Measurements from ENCODE around the gene HTN1. TPM values are rescaled to one million over a fixed set of nuclear protein-coding genes. Genes with fewer than 3 reads are reported as not detected.
"Not testable (repeated sequence)": the region's sequence is repeated elsewhere in the genome, so short reads cannot be mapped to it uniquely, and the experiment has no call there.

The HTN1 gene
- total and polyA plus RNA-seq, 3 experiments from 2014 or later: not detected

DNA sequence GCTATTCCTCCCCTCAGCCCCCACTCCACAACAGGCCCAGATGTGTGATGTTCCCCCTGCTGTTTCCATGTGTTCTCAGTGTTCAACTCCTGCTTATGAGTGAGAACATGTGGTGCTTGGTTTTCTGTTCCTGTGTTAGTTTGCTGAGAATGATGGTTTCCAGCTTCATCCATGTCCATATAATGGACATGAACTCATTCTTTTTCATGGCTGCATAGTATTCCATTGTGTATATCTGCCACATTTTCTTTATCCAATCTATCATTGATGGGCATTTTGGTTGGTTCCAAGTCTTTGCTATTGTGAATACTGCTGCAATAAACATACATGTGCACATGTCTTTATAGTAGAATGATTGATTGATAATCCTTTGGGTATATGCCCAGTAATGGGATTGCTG, 10.3 kb upstream of the HTN1 start:
- DNase-seq; H3K27ac Mint-ChIP-seq; H3K9me3 ChIP-seq (ENCODE audit: low read length); H3K36me3 ChIP-seq (ENCODE audit: insufficient read depth, low read length); H3K36me3 Mint-ChIP-seq; H3K4me3 Mint-ChIP-seq; H3K4me1 Mint-ChIP-seq; H3K27me3 ChIP-seq (ENCODE audit: insufficient read depth, low read length, poor library complexity, severe bottlenecking); POLR2A ChIA-PET; H3K27ac ChIP-seq (ENCODE audit: low read depth, low read length); H3K4me3 ChIP-seq (ENCODE audit: low read length); CTCF ChIA-PET; H3K4me1 ChIP-seq (ENCODE audit: insufficient read depth, low read length); H3K27me3 Mint-ChIP-seq: not testable (repeated sequence)
- H3K9me3 Mint-ChIP-seq: peaks cover 8 to 17% (median 11%) of the 10 kb centered on the region in 5 donors

DNA sequence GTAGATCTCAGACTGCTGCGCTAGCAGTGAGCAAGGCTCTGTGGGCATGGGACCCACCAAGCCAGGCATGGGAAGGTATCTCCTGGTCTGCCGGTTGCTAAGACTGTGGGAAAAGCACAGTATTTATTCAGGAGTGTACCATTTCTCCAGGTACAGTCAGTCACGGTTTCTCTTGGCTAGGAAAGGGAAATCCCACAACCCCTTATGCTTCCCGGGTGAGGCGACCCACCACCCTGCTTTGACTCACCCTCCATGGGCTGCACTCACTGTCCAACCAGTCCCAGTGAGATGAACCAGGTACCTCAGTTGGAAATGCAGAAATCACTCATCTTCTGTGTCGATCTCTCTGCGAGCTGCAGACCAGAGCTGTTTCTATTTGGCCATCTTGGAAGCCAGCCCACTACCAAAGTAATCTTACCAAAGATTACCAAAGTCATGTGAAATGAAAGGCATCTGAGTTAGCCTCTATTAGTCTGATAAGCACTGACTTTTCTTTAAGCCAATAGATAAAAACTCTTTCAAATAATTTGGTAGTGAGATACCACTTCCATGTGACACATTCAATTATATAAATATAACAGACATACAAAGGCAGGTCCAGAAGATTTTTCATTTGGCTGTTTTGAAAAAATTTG, 8.5 kb upstream of the HTN1 start:
- H3K4me3 Mint-ChIP-seq: no peak overlapping the region
- Histone ChIP-seq H3K27ac (ENCODE audit: low read depth, low read length) (no peak overlapping the region), H3K27me3 (ENCODE audit: insufficient read depth, low read length, poor library complexity, severe bottlenecking) (no peaks in the 10 kb centered on the region), H3K4me1 (ENCODE audit: insufficient read depth, low read length) (no peaks in the 10 kb centered on the region), H3K9me3 (ENCODE audit: low read length) (no peaks in the 10 kb centered on the region), H3K36me3 (ENCODE audit: insufficient read depth, low read length) (no peaks in the 10 kb centered on the region), H3K4me3 (ENCODE audit: low read length) (no peak overlapping the region)
- H3K36me3 Mint-ChIP-seq: no peaks in the 10 kb centered on the region
- ChIA-PET CTCF (no interaction called here), POLR2A (no interaction called here)
- H3K9me3 Mint-ChIP-seq: peaks cover 8 to 13% (median 11%) of the 10 kb centered on the region in 5 donors
- no peak overlapping the region for H3K27ac Mint-ChIP-seq
- H3K27me3 Mint-ChIP-seq: no peaks in the 10 kb centered on the region
- H3K4me1 Mint-ChIP-seq: no peaks in the 10 kb centered on the region
- no peak for DNase-seq

DNA sequence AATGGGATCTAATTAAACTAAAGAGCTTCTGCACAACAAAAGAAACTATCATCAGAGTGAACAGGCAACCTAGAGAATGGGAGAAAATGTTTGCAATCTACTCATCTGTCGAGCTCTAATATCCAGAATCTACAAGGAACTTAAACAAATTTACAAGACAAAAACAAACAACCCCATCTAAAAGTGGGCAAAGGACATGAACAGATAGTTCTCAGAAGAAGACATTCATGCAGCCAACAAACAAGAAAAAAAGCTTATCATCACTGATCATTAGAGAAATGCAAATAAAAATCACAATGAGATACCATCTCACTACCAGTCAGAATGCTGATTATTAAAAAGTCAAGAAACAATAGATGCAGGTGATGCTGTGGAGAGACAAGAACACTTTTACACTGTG, 6.3 kb downstream of the HTN1 start:
- H3K4me1 ChIP-seq (ENCODE audit: insufficient read depth, low read length); H3K4me1 Mint-ChIP-seq; DNase-seq; H3K36me3 ChIP-seq (ENCODE audit: insufficient read depth, low read length); H3K27me3 ChIP-seq (ENCODE audit: insufficient read depth, low read length, poor library complexity, severe bottlenecking); H3K4me3 Mint-ChIP-seq; H3K27ac Mint-ChIP-seq; H3K9me3 ChIP-seq (ENCODE audit: low read length); POLR2A ChIA-PET; H3K27ac ChIP-seq (ENCODE audit: low read depth, low read length); H3K27me3 Mint-ChIP-seq; H3K36me3 Mint-ChIP-seq; H3K4me3 ChIP-seq (ENCODE audit: low read length); CTCF ChIA-PET: not testable (repeated sequence)
- H3K9me3 Mint-ChIP-seq: peaks cover 0 to 11% (median 6%) of the 10 kb centered on the region in 5 donors

DNA sequence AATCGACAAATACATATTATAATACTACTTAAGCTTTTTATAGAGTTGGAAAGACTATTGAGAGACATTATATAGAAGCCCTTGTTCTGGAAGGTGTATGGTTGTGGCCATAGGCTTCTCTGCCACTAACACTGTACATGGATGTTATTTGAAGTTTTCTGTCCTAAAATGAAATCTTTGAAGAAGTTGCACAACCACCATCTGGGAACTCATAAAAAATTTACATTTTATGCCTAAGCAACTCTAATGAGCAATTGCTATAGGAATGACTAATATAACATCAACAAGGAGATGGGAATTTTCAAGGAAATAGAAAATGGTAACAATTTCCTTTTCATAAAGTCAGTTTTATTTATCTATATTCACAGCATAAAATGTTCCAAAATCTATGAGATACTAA, 7.4 kb downstream of the HTN1 start:
- peaks cover 0 to 11% (median 6%) of the 10 kb centered on the region in 5 donors for H3K9me3 Mint-ChIP-seq
- no peak overlapping the region for H3K4me3 ChIP-seq (ENCODE audit: low read length)
- no peaks in the 10 kb centered on the region for H3K9me3 ChIP-seq (ENCODE audit: low read length)
- POLR2A ChIA-PET: no interaction called here
- H3K4me3 Mint-ChIP-seq: no peak overlapping the region
- no peaks in the 10 kb centered on the region for H3K4me1 Mint-ChIP-seq
- H3K36me3 Mint-ChIP-seq: no peaks in the 10 kb centered on the region
- CTCF ChIA-PET: no interaction called here
- no peak for DNase-seq
- no peaks in the 10 kb centered on the region for H3K27me3 Mint-ChIP-seq
- no peak overlapping the region for H3K27ac ChIP-seq (ENCODE audit: low read depth, low read length)
- H3K36me3 ChIP-seq (ENCODE audit: insufficient read depth, low read length): no peaks in the 10 kb centered on the region
- no peaks in the 10 kb centered on the region for H3K27me3 ChIP-seq (ENCODE audit: insufficient read depth, low read length, poor library complexity, severe bottlenecking)
- H3K27ac Mint-ChIP-seq: no peak overlapping the region
- H3K4me1 ChIP-seq (ENCODE audit: insufficient read depth, low read length): no peaks in the 10 kb centered on the region

DNA sequence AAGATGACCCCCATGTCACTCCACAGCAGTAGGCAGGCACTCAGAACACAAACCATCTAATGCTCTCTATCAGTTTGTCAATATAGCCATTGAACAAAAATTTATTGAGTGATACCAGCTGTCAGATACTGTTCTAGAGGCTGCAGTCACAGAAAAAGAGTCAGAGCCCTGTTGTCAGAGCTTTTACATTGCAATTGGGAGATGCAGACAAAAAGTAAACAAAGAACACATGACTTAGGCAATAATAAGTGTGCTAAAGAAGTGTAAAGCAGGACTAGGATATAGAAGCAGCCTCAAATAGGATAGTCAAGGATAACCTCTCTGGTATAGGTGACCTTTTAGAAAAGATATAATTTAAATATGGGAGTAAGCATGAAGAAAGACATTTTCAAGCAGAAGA, 8.9 kb downstream of the HTN1 start:
- no peaks in the 10 kb centered on the region for H3K36me3 Mint-ChIP-seq
- no peak overlapping the region for H3K27ac Mint-ChIP-seq
- POLR2A ChIA-PET: no interaction called here
- H3K27me3 Mint-ChIP-seq: no peaks in the 10 kb centered on the region
- Histone ChIP-seq H3K27ac (ENCODE audit: low read depth, low read length) (no peak overlapping the region), H3K4me3 (ENCODE audit: low read length) (no peak overlapping the region), H3K4me1 (ENCODE audit: insufficient read depth, low read length) (no peaks in the 10 kb centered on the region), H3K36me3 (ENCODE audit: insufficient read depth, low read length) (no peaks in the 10 kb centered on the region), H3K9me3 (ENCODE audit: low read length) (no peaks in the 10 kb centered on the region), H3K27me3 (ENCODE audit: insufficient read depth, low read length, poor library complexity, severe bottlenecking) (no peaks in the 10 kb centered on the region)
- DNase-seq: no peak
- peaks cover 0 to 11% (median 6%) of the 10 kb centered on the region in 5 donors for H3K9me3 Mint-ChIP-seq
- CTCF ChIA-PET: no interaction called here
- no peak overlapping the region for H3K4me3 Mint-ChIP-seq
- no peaks in the 10 kb centered on the region for H3K4me1 Mint-ChIP-seq

DNA sequence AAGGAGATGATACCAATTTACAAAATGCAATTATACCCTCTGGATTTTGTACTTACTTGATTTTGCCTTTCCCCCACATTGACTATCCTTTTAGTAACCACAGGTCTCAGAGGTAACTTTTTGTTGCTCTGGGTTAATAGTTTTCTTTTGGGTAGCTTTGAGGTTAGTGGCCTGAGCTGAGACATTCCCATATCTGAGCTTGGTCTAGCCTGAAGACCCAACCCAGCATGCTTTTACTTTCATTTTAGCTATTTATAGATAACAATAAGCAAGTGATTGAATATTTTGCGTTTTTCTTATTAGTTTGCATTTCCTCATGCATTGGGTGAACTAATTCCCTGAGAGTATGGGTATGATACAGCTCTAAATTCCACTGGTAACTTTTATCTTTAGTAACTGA, 11.8 kb downstream of the HTN1 start:
- H3K27me3 Mint-ChIP-seq: no peaks in the 10 kb centered on the region
- Histone ChIP-seq H3K27ac (ENCODE audit: low read depth, low read length) (no peak overlapping the region), H3K27me3 (ENCODE audit: insufficient read depth, low read length, poor library complexity, severe bottlenecking) (no peaks in the 10 kb centered on the region), H3K36me3 (ENCODE audit: insufficient read depth, low read length) (no peaks in the 10 kb centered on the region), H3K4me1 (ENCODE audit: insufficient read depth, low read length) (no peaks in the 10 kb centered on the region), H3K4me3 (ENCODE audit: low read length) (no peak overlapping the region), H3K9me3 (ENCODE audit: low read length) (no peaks in the 10 kb centered on the region)
- H3K4me3 Mint-ChIP-seq: no peak overlapping the region
- no peak overlapping the region for H3K27ac Mint-ChIP-seq
- no peaks in the 10 kb centered on the region for H3K4me1 Mint-ChIP-seq
- ChIA-PET POLR2A (no interaction called here), CTCF (interaction anchor here (0.7 kb wide), 1 partner anchor 9 kb away, joined by 3 read pairs; no protein-coding TSS in a partner anchor)
- peaks cover 0 to 2% (median 0%) of the 10 kb centered on the region in 5 donors for H3K9me3 Mint-ChIP-seq
- H3K36me3 Mint-ChIP-seq: no peaks in the 10 kb centered on the region
- no peak for DNase-seq

DNA sequence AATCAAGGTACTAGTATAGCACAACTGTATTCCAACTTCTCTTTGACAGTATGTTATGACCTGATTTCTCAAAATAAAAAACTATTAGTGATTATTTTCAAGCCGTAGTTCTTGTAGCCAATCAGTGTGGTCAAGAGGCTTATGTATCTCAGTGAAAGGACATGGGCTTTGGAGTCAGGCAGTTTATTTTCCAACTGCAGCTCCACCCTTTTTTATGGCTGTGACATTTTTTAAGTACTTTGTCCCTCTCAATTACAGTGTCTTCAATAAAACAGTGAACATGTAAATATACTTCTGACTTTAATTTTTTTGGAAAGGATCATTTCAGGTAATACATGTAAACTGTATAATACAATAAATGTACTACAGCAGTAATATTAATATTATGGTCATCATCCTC, 30.0 kb downstream of the HTN1 start:
- Mint-ChIP-seq H3K4me3 (no peak overlapping the region), H3K27ac (no peak overlapping the region), H3K4me1 (no peaks in the 10 kb centered on the region), H3K9me3 (peaks cover 0 to 5% (median 2%) of the 10 kb centered on the region in 5 donors), H3K36me3 (no peaks in the 10 kb centered on the region), H3K27me3 (no peaks in the 10 kb centered on the region)
- no peaks in the 10 kb centered on the region for H3K9me3 ChIP-seq (ENCODE audit: low read length)
- no peak overlapping the region for H3K27ac ChIP-seq (ENCODE audit: low read depth, low read length)
- H3K4me1 ChIP-seq (ENCODE audit: insufficient read depth, low read length): no peaks in the 10 kb centered on the region
- DNase-seq: no peak
- CTCF ChIA-PET: no interaction called here
- POLR2A ChIA-PET: no interaction called here
- no peak overlapping the region for H3K4me3 ChIP-seq (ENCODE audit: low read length)
- H3K36me3 ChIP-seq (ENCODE audit: insufficient read depth, low read length): no peaks in the 10 kb centered on the region
- no peaks in the 10 kb centered on the region for H3K27me3 ChIP-seq (ENCODE audit: insufficient read depth, low read length, poor library complexity, severe bottlenecking)

DNA sequence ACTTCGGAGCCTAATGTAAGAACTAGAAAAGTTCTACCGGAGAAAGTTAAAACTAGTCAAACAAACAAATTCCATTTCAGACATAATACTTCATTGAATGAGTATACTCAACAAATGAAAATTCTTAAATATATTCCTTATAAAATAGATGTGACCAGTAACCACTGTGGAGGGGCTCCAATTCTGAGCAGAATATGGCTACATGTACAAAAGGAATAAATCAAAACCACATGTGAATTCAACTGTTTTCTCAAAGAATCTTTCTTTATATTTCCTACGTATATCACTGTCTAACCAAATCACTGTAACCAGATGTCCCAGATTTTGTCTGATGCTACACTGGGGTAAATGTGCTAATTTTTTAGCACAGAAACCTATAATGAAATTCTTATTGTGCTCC, 49.0 kb downstream of the HTN1 start:
- H3K9me3 ChIP-seq (ENCODE audit: low read length): no peaks in the 10 kb centered on the region
- H3K4me3 ChIP-seq (ENCODE audit: low read length): no peak overlapping the region
- no peaks in the 10 kb centered on the region for H3K36me3 ChIP-seq (ENCODE audit: insufficient read depth, low read length)
- no peaks in the 10 kb centered on the region for H3K27me3 Mint-ChIP-seq
- CTCF ChIA-PET: no interaction called here
- peaks cover 0 to 16% (median 3%) of the 10 kb centered on the region in 5 donors for H3K9me3 Mint-ChIP-seq
- H3K27ac ChIP-seq (ENCODE audit: low read depth, low read length): no peak overlapping the region
- no peak overlapping the region for H3K27ac Mint-ChIP-seq
- H3K36me3 Mint-ChIP-seq: no peaks in the 10 kb centered on the region
- POLR2A ChIA-PET: no interaction called here
- no peaks in the 10 kb centered on the region for H3K4me1 ChIP-seq (ENCODE audit: insufficient read depth, low read length)
- no peak for DNase-seq
- H3K4me1 Mint-ChIP-seq: no peaks in the 10 kb centered on the region
- no peaks in the 10 kb centered on the region for H3K27me3 ChIP-seq (ENCODE audit: insufficient read depth, low read length, poor library complexity, severe bottlenecking)
- H3K4me3 Mint-ChIP-seq: no peak overlapping the region
